CD14-positive monocyte (primary cell): ENCODE data around the gene VGLL3. TPM values are rescaled to one million over a fixed set of nuclear protein-coding genes. Genes with fewer than 3 reads are reported as not detected.

ENCODE experiments used
- DNase-seq, 3 donors: peaks; one replicate each; pipeline ENCODE4 v3.0.0-alpha.2; 2011 to 2022
- H2AFZ ChIP-seq: 2 replicates; pipeline ENCODE4 v1.6.0; 2012; ENCODE audit warnings: mild to moderate bottlenecking, low read depth, low read length, inconsistent platforms; ENCODE audit not compliant: insufficient read depth, poor library complexity, severe bottlenecking
- H3K27ac ChIP-seq, 2 donors: 1 replicate in 1 of 2; 2 replicates in 1 of 2; pipeline ENCODE4 v1.5.1; 2012 to 2013; ENCODE audit warnings: low read length in 2 of 2, control low read depth in 1 of 2, inconsistent platforms in 1 of 2, low read depth in 1 of 2, mild to moderate bottlenecking in 1 of 2
- H3K27me3 ChIP-seq, 2 donors: one replicate each; pipeline versions ENCODE4 v1.6.0 to v1.6.1; 2011 to 2013; ENCODE audit warnings: low read length in 2 of 2; ENCODE audit not compliant: control insufficient read depth in 2 of 2, insufficient read depth in 2 of 2
- H3K36me3 ChIP-seq, 2 donors: replicated peaks in 1 of 2; 1 replicate in 1 of 2; 2 replicates in 1 of 2; pipeline versions ENCODE4 v1.5.1 to v1.6.1; 2012 to 2013; ENCODE audit warnings: low read length in 2 of 2, control low read depth in 1 of 2, inconsistent platforms in 1 of 2, mild to moderate bottlenecking in 1 of 2; ENCODE audit not compliant: insufficient read depth in 2 of 2, control insufficient read depth in 1 of 2
- H3K4me1 ChIP-seq, 2 donors: 1 replicate in 1 of 2; 2 replicates in 1 of 2; pipeline versions ENCODE4 v1.5.1 to v1.6.1; 2012 to 2013; ENCODE audit warnings: low read length in 2 of 2, control low read depth in 1 of 2, inconsistent platforms in 1 of 2, mild to moderate bottlenecking in 1 of 2, moderate library complexity in 1 of 2; ENCODE audit not compliant: insufficient read depth in 2 of 2, control insufficient read depth in 1 of 2
- H3K4me2 ChIP-seq: replicated peaks from 2 replicates; pipeline ENCODE3; 2012; ENCODE audit warnings: low read length, moderate library complexity, mild to moderate bottlenecking; ENCODE audit not compliant: poor library complexity, severe bottlenecking; ENCODE audit errors: extremely low read depth
- H3K4me3 ChIP-seq, 3 experiments: fragments of 200-600 bp in 1 of 3; sonication (generic) in 1 of 3; replicated peaks in 1 of 3; 1 replicate in 2 of 3; 2 replicates in 1 of 3; pipeline ENCODE4 v1.5.1; 2011 to 2013; ENCODE audit warnings: low read length in 3 of 3, mild to moderate bottlenecking in 3 of 3, control low read depth in 2 of 3, low read depth in 2 of 3, inconsistent platforms in 1 of 3, moderate library complexity in 1 of 3
- H3K79me2 ChIP-seq: 2 replicates; pipeline ENCODE4 v1.6.0; 2012; ENCODE audit warnings: mild to moderate bottlenecking, control low read depth, inconsistent platforms, low read length, moderate library complexity; ENCODE audit not compliant: insufficient read depth
- H3K9ac ChIP-seq: 2 replicates; pipeline ENCODE4 v1.6.0; 2017; ENCODE audit warnings: low read length, mild to moderate bottlenecking; ENCODE audit not compliant: insufficient read depth, poor library complexity, severe bottlenecking
- H3K9me3 ChIP-seq, 2 donors: replicated peaks in 1 of 2; 1 replicate in 1 of 2; 2 replicates in 1 of 2; pipeline versions ENCODE4 v1.5.1 to v1.6.1; 2012 to 2013; ENCODE audit warnings: low read length in 2 of 2, control low read depth in 1 of 2; ENCODE audit not compliant: control insufficient read depth in 1 of 2, insufficient read depth in 1 of 2
- H4K20me1 ChIP-seq: 2 replicates; pipeline ENCODE4 v1.6.0; 2012; ENCODE audit warnings: mild to moderate bottlenecking, low read length, control low read depth, moderate library complexity; ENCODE audit not compliant: insufficient read depth
- H3K27ac Mint-ChIP-seq, 7 donors: one replicate each; pipeline ENCODE4 v1.8.0; 2020; ENCODE audit warnings: mild to moderate bottlenecking in 7 of 7, mixed read lengths in 7 of 7, moderate library complexity in 6 of 7, inconsistent platforms in 2 of 7
- H3K27me3 Mint-ChIP-seq, 3 donors: one replicate each; pipeline ENCODE4 v1.8.0; 2021 to 2022; ENCODE audit warnings: low read depth in 3 of 3, mild to moderate bottlenecking in 3 of 3, mixed read lengths in 3 of 3, moderate library complexity in 3 of 3, inconsistent platforms in 1 of 3
- H3K36me3 Mint-ChIP-seq, 2 donors: one replicate each; pipeline ENCODE4 v1.8.0; 2020; ENCODE audit warnings: mixed read lengths in 2 of 2, inconsistent platforms in 1 of 2, mild to moderate bottlenecking in 1 of 2
- H3K4me1 Mint-ChIP-seq: one replicate; pipeline ENCODE4 v1.8.0; 2020; ENCODE audit warnings: mild to moderate bottlenecking, mixed read lengths
- H3K4me3 Mint-ChIP-seq, 2 donors: one replicate each; pipeline ENCODE4 v1.8.0; 2020; ENCODE audit warnings: mild to moderate bottlenecking in 2 of 2, mixed read lengths in 2 of 2, moderate library complexity in 1 of 2
- H3K9me3 Mint-ChIP-seq, 7 donors: one replicate each; pipeline ENCODE4 v1.8.0; 2020 to 2022; ENCODE audit warnings: mixed read lengths in 7 of 7, mild to moderate bottlenecking in 6 of 7, moderate library complexity in 6 of 7, inconsistent platforms in 2 of 7
- WGBS: methylation state at CpG from one replicate; pipeline ENCODE4 v1.1.5; 2013; ENCODE audit warnings: missing lambda C conversion rate; ENCODE audit not compliant: insufficient coverage; 5-methylcytosine and 5-hydroxymethylcytosine counted together
- intact Hi-C, 2 donors: fragments of 100-400 bp; cut with micrococcal nuclease; formaldehyde crosslinking; loops; one replicate each; pipeline versions ENCODE4 v1.15.0 to v1.15.1; 2023
- polyA plus RNA-seq, 3 donors: library from polyadenylated mRNA; depleted of rRNA in 1 of 3; unstranded in 2 of 3; stranded (reverse) in 1 of 3; fragments of 300-500 nt in 2 of 3; fragments of >200 nt in 1 of 3; fragmentation: Illumina TruSeq in 2 of 3; gene quantifications; 1 replicate in 2 of 3; 2 replicates in 1 of 3; pipeline ENCODE4 v1.2.3, GENCODE V29; 2012 to 2021
- TF ChIP-seq, protein P1 (sequence below): fragments of 200-600 bp; IDR thresholded peaks from one replicate; pipeline ENCODE4 v1.8.0; 2022; ENCODE audit warnings: antibody characterized with exemption, mild to moderate bottlenecking

The VGLL3 gene
- polyA plus RNA-seq, 3 donors: not detected

DNA sequence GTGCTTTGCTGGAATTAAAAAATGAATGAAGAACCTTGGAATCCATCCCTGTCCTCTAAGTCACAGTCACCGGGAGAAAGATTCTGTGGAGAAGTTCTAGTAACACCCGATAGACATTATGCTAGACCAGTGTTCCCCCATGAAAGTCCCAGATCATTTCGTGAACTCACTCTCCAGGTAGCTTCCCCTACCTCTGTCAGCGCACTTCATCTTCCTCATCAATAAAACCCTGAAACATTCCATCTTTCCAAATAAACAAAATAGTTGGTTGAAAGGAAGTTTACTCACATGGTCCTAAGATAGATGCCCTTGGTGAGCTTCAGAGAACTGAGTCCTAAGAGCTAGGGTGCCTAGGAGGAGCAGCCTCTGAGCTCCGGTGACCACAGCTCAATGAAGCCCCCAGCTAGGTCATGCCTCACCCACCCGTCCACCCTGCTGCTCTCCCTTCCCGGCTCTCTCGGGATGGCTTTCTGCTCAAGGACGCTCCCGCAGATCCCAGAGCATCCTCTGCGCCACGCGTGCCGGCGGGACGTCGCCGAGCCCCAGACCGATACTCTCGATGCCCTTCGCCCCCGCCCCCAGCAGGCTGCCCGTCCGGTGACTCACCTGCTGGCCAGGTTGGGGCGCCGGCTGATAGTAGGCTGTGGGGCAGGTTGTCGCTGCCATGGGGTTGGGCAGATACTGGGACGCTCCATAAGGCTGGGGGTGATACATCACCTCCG, 776 bp downstream of the VGLL3 start:
- Histone ChIP-seq H3K27me3 (peaks cover 28 to 54% of the 10 kb centered on the region in 2 donors), H4K20me1 (no peaks in the 10 kb centered on the region), H3K9me3 (peaks cover 0 to 5% of the 10 kb centered on the region in 2 donors), H3K79me2 (no peaks in the 10 kb centered on the region), H3K27ac (no peak overlapping the region), H3K36me3 (no peaks in the 10 kb centered on the region), H2AFZ (peak overlapping the region; percentile 63), H3K4me1 (peaks cover 0 to 14% of the 10 kb centered on the region in 2 donors), H3K4me2 (peak overlapping the region; percentile 69), H3K4me3 (no peak overlapping the region), H3K9ac (no peak overlapping the region)
- Mint-ChIP-seq H3K4me3 (peak overlapping the region in 1 of 2 donors; percentile 53), H3K36me3 (no peaks in the 10 kb centered on the region), H3K27me3 (peaks cover 35 to 56% (median 39%) of the 10 kb centered on the region in 3 donors), H3K9me3 (peaks cover 0 to 6% (median 2%) of the 10 kb centered on the region in 7 donors), H3K4me1 (peaks cover 10% of the 10 kb centered on the region), H3K27ac (no peak overlapping the region)
- intact Hi-C loops: no loop called here
- TF ChIP-seq, protein P1, sequence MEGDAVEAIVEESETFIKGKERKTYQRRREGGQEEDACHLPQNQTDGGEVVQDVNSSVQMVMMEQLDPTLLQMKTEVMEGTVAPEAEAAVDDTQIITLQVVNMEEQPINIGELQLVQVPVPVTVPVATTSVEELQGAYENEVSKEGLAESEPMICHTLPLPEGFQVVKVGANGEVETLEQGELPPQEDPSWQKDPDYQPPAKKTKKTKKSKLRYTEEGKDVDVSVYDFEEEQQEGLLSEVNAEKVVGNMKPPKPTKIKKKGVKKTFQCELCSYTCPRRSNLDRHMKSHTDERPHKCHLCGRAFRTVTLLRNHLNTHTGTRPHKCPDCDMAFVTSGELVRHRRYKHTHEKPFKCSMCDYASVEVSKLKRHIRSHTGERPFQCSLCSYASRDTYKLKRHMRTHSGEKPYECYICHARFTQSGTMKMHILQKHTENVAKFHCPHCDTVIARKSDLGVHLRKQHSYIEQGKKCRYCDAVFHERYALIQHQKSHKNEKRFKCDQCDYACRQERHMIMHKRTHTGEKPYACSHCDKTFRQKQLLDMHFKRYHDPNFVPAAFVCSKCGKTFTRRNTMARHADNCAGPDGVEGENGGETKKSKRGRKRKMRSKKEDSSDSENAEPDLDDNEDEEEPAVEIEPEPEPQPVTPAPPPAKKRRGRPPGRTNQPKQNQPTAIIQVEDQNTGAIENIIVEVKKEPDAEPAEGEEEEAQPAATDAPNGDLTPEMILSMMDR: no peak
- 5% methylated on average over 26 of the region's 29 CpGs for WGBS
- no peak for DNase-seq

DNA sequence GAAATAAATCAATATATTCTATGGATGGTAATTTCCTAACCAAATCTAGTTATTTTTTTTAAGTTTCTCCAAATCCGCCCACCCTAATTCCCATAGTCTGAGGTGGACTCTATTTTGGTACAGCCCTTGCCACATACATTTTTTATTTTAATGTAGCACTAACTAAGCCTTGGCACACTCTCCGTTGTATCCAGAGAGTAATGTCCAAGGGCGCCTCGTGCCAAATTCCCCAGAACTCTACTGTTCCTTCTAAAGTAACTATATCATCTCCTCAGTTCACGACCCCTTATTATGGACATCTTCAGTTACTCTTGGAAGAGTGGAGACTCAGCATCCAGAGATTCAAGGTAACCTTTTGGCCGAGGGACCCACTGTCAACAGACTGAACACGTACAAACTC, 1.3 kb downstream of the VGLL3 start:
- Mint-ChIP-seq H3K36me3 (no peaks in the 10 kb centered on the region), H3K4me3 (peak overlapping the region in 1 of 2 donors; percentile 53), H3K27me3 (peaks cover 35 to 56% (median 38%) of the 10 kb centered on the region in 3 donors), H3K9me3 (peaks cover 0 to 6% (median 2%) of the 10 kb centered on the region in 7 donors), H3K4me1 (peaks cover 10% of the 10 kb centered on the region), H3K27ac (no peak overlapping the region)
- H3K9me3 ChIP-seq: peaks cover 0 to 5% of the 10 kb centered on the region in 2 donors
- H4K20me1 ChIP-seq: no peaks in the 10 kb centered on the region
- H3K4me1 ChIP-seq: peaks cover 0 to 14% of the 10 kb centered on the region in 2 donors
- WGBS: 68% methylated on average over 6 of the region's 7 CpGs
- no peak overlapping the region for H3K27ac ChIP-seq
- TF ChIP-seq, protein P1: no peak
- H3K4me3 ChIP-seq: no peak overlapping the region
- H3K27me3 ChIP-seq: peaks cover 28 to 54% of the 10 kb centered on the region in 2 donors
- no peaks in the 10 kb centered on the region for H3K79me2 ChIP-seq
- no peak overlapping the region for H3K4me2 ChIP-seq
- peak overlapping the region; percentile 63 for H2AFZ ChIP-seq
- no peaks in the 10 kb centered on the region for H3K36me3 ChIP-seq
- intact Hi-C loops: no loop called here
- no peak for DNase-seq
- H3K9ac ChIP-seq: no peak overlapping the region
